B cell (primary cell): ENCODE results near the gene NUFIP1.

Experiments used
- CTCF ChIP-seq: fragments of 200-600 bp; IDR thresholded peaks from one replicate; pipeline ENCODE4 v1.8.0; 2022; ENCODE audit warnings: antibody characterized with exemption, mild to moderate bottlenecking
- EZH2 ChIP-seq: IDR thresholded peaks from 2 replicates; pipeline ENCODE4 v1.6.1; 2012; ENCODE audit warnings: borderline replicate concordance, low read depth, mild to moderate bottlenecking, moderate library complexity, low read length; ENCODE audit not compliant: insufficient read depth, poor library complexity, severe bottlenecking

DNA sequence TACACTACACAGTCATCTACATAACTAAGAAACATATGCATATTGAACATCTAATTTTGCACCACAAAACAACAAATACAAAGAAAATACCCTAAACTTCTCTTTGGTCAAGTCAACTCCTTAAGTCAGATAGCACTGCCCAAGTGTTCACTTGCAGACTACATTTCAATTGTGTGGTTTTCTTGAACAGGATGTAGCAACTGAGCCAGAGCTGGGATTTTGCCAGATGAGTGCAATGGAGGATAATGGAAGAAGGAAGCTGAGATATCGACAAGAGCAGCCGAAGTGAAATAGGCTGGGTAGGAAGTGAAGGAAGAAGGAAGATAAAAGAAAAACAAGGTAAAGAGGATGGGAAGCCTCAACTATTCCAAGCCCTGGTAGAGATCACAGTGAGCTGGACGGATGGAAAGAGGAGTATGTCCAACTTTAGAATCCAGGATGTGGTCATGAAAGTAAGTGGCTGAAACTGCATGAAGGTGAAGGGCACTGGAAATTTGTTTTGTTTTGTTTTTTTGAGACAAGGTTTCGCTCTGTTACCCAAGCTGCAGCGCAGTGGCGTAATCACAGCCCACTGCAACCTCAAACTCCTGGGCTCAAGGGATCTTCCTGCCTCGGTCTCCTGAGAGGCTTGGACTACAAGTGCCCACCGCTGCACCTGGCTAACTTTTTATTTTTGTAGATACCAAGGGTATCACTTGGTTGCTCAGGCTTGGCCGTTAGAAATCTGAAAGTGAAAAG is 15.0 kb downstream of the NUFIP1 start:
- TF ChIP-seq EZH2 (no peak), CTCF (no peak)
